B cell (primary cell): ENCODE results near the gene NPAT. TPM values are rescaled to one million over a fixed set of nuclear protein-coding genes. Genes with fewer than 3 reads are reported as not detected.
A peak's percentile ranks its signal among the peaks of the same experiment; 100 is the strongest.

Experiments
- ATAC-seq: fragments of 200-7000 bp; cut with Tn5 transposase; one replicate; pipeline ENCODE4 v1.10.0; 2021; ENCODE audit warnings: low read depth, mild to moderate bottlenecking, moderate number of reproducible peaks, moderate library complexity
- CTCF ChIA-PET: fragments of 350-600 bp; sonication (Branson Sonifier 250); formaldehyde crosslinking; loops from one replicate; lab custom pipeline; 2021; ENCODE audit warnings: antibody characterized with exemption, inconsistent platforms; lab: Charles Lee
- POLR2A ChIA-PET: fragments of 350-600 bp; sonication (Branson Sonifier 250); formaldehyde crosslinking; loops from one replicate; lab custom pipeline; 2021; ENCODE audit warnings: antibody characterized with exemption; lab: Charles Lee
- DNase-seq: peaks from one replicate; pipeline ENCODE4 v3.0.0; 2013
- H2AFZ ChIP-seq: 2 replicates; pipeline ENCODE4 v1.6.1; 2012; ENCODE audit warnings: mild to moderate bottlenecking, low read depth, low read length; ENCODE audit not compliant: insufficient read depth, poor library complexity, severe bottlenecking
- H3K27ac ChIP-seq, 2 donors: 1 replicate in 1 of 2; 2 replicates in 1 of 2; pipeline ENCODE4 v1.5.1; 2012 to 2013; ENCODE audit warnings: low read length in 2 of 2, mild to moderate bottlenecking in 2 of 2, moderate library complexity in 1 of 2
- H3K27me3 ChIP-seq, 4 experiments: fragments of 200-600 bp in 1 of 4; sonication (generic) in 1 of 4; replicated peaks in 1 of 4; 1 replicate in 2 of 4; 2 replicates in 2 of 4; pipeline versions ENCODE4 v1.6.1 to v1.7.0; 2013 to 2016; ENCODE audit warnings: low read length in 3 of 4, mild to moderate bottlenecking in 2 of 4, mixed read lengths in 1 of 4, moderate library complexity in 1 of 4; ENCODE audit not compliant: insufficient read depth in 4 of 4, control insufficient read depth in 3 of 4; ENCODE audit errors: control extremely low read depth in 1 of 4
- H3K36me3 ChIP-seq, 2 experiments: replicated peaks in 1 of 2; 1 replicate in 1 of 2; 2 replicates in 1 of 2; pipeline versions ENCODE4 v1.6.1 to v1.7.1; 2013; ENCODE audit warnings: low read length in 1 of 2; ENCODE audit not compliant: insufficient read depth in 2 of 2, control insufficient read depth in 1 of 2; ENCODE audit errors: control extremely low read depth in 1 of 2, extremely low read depth in 1 of 2
- H3K4me1 ChIP-seq, 2 donors: fragments of 200-600 bp in 1 of 2; sonication (generic) in 1 of 2; 1 replicate in 1 of 2; 2 replicates in 1 of 2; pipeline versions ENCODE4 v1.5.1 to v1.6.1; 2013 to 2017; ENCODE audit warnings: low read length in 2 of 2; ENCODE audit not compliant: control insufficient read depth in 2 of 2, insufficient read depth in 2 of 2
- H3K4me2 ChIP-seq: replicated peaks from 2 replicates; pipeline ENCODE3; 2012; ENCODE audit warnings: mild to moderate bottlenecking, low read depth, low read length; ENCODE audit not compliant: poor library complexity, severe bottlenecking
- H3K4me3 ChIP-seq, 5 experiments: fragments of 200-600 bp in 1 of 5; sonication (generic) in 1 of 5; 1 replicate in 3 of 5; 2 replicates in 2 of 5; pipeline versions ENCODE4 v1.5.1 to v1.7.0; 2011 to 2016; ENCODE audit warnings: low read length in 4 of 5, mild to moderate bottlenecking in 4 of 5, low read depth in 2 of 5, control low read depth in 1 of 5, moderate library complexity in 1 of 5; ENCODE audit not compliant: insufficient read depth in 1 of 5; ENCODE audit errors: control extremely low read depth in 1 of 5, extremely low read depth in 1 of 5
- H3K79me2 ChIP-seq: fragments of 200-600 bp; sonication (generic); one replicate; pipeline ENCODE4 v1.6.0; 2016; ENCODE audit warnings: low read length; ENCODE audit not compliant: control insufficient read depth, insufficient read depth
- H3K9ac ChIP-seq: fragments of 200-600 bp; sonication (generic); 2 replicates; pipeline ENCODE4 v1.6.1; 2017; ENCODE audit warnings: mild to moderate bottlenecking, low read length, moderate library complexity
- H3K9me3 ChIP-seq, 3 donors: one replicate each; pipeline versions ENCODE4 v1.6.1 to v1.7.1; 2013; ENCODE audit warnings: low read length in 2 of 3; ENCODE audit not compliant: control insufficient read depth in 2 of 3, insufficient read depth in 1 of 3; ENCODE audit errors: control extremely low read depth in 1 of 3
- H4K20me1 ChIP-seq: 2 replicates; pipeline ENCODE4 v1.6.0; 2012; ENCODE audit warnings: mild to moderate bottlenecking, low read length; ENCODE audit not compliant: insufficient read depth, control insufficient read depth, poor library complexity, severe bottlenecking
- H3K27ac Mint-ChIP-seq: one replicate; pipeline ENCODE4 v1.8.0; 2021; ENCODE audit warnings: mixed read lengths
- H3K27me3 Mint-ChIP-seq: one replicate; pipeline ENCODE4 v1.8.0; 2021; ENCODE audit warnings: mixed read lengths
- H3K4me1 Mint-ChIP-seq: one replicate; pipeline ENCODE4 v1.8.0; 2021; ENCODE audit warnings: mixed read lengths
- H3K4me3 Mint-ChIP-seq: one replicate; pipeline ENCODE4 v1.8.0; 2021; ENCODE audit warnings: mixed read lengths
- H3K9me3 Mint-ChIP-seq: one replicate; pipeline ENCODE4 v1.8.0; 2022; ENCODE audit warnings: mixed read lengths; ENCODE audit not compliant: insufficient read depth
- CTCF ChIP-seq: fragments of 200-600 bp; IDR thresholded peaks from one replicate; pipeline ENCODE4 v1.8.0; 2022; ENCODE audit warnings: antibody characterized with exemption, mild to moderate bottlenecking
- EZH2 ChIP-seq: IDR thresholded peaks from 2 replicates; pipeline ENCODE4 v1.6.1; 2012; ENCODE audit warnings: borderline replicate concordance, low read depth, mild to moderate bottlenecking, moderate library complexity, low read length; ENCODE audit not compliant: insufficient read depth, poor library complexity, severe bottlenecking
- WGBS: methylation state at CpG from one replicate; pipeline ENCODE4 v1.1.5; 2013; ENCODE audit warnings: missing lambda C conversion rate; ENCODE audit not compliant: insufficient coverage; 5-methylcytosine and 5-hydroxymethylcytosine counted together
- intact Hi-C: fragments of 100-400 bp; cut with micrococcal nuclease; formaldehyde crosslinking; loops from one replicate; pipeline ENCODE4 v1.10.0; 2022
- polyA plus RNA-seq: library from polyadenylated mRNA; depleted of rRNA; stranded (reverse); fragments of >200 nt; gene quantifications from 2 replicates; pipeline ENCODE4 v1.2.3, GENCODE V29; 2012
- total RNA-seq, 2 donors: library from RNA; stranded (reverse); fragments of 120-200 nt in 1 of 2; gene quantifications; 1 replicate in 1 of 2; 2 replicates in 1 of 2; pipeline versions ENCODE4 v1.2.3 to v1.2.4, GENCODE V29; 2013 to 2022

NPAT gene
- total and polyA plus RNA-seq, 2 donors (not counting 1 experiment from before 2014, with no cell fraction given): 8.8 to 51.7 TPM

DNA sequence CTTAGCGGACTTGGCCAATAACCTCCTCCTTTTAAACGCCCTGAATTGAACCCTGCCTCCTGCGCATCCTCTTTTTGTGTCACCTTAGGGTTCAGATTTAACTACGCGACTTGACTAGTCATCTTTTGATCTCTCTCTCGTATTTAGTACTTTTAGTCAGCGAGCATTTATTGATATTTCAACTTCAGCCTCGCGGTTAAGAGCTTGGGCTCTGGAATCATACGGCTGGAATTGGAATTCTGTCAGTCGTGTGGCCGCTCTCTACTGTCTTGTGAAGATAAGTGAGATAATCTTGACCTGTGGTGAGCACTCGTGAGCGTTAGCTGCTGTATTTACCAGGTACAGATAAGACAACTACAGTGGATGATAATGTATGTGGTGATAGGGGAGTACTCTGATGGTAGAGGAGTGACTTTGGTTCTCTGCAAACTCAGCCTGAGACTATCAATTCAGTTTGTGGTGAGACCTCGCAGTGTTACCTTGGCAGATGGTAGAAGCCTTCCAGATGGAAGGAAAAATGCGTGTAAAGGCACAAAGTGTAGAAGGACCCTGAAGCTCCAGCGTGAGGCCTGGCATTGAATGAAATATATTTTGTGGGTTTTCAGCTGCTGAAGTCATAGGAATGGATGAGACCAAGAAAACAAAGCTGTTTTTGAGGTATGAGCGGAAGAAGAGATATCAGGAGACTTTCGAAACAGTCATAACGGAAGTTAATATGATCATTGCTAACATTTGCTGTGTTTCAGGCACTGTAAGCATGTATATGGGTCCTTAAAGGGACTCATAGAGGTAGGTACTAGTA lies 1.1 kb upstream of the NPAT start:
- peak overlapping the region; percentile 98 to 99 for H3K27ac ChIP-seq
- ChIA-PET POLR2A (interaction anchor here (0.6 to 3.3 kb wide), 5 partner anchors 13 to 142 kb away, joined by 4 to 46 read pairs (median 8); no protein-coding TSS in a partner anchor), CTCF (interaction anchor here (0.6 to 4.9 kb wide), 13 partner anchors 10 to 215 kb away, joined by 3 to 46 read pairs (median 3); partner anchors contain the start of gene CUL5)
- no peaks in the 10 kb centered on the region for H3K9me3 ChIP-seq
- H2AFZ ChIP-seq: peak overlapping the region; percentile 90
- Mint-ChIP-seq H3K9me3 (no peaks in the 10 kb centered on the region), H3K4me3 (no peak overlapping the region), H3K27me3 (no peaks in the 10 kb centered on the region), H3K27ac (no peak overlapping the region), H3K4me1 (peaks cover 60% of the 10 kb centered on the region)
- peaks cover 89% of the 10 kb centered on the region for H3K79me2 ChIP-seq
- H4K20me1 ChIP-seq: peaks cover 24% of the 10 kb centered on the region
- H3K36me3 ChIP-seq: peaks cover 3 to 26% of the 10 kb centered on the region in 2 experiments
- peak overlapping the region; percentile 88 for H3K9ac ChIP-seq
- peak overlapping the region; percentile 83 for H3K4me2 ChIP-seq
- DNase-seq: peak; percentile 56
- TF ChIP-seq CTCF: no peak
- TF ChIP-seq EZH2: no peak
- intact Hi-C loops: loop anchor here (1.0 to 10.0 kb wide), 8 partner anchors 34 to 767 kb away; partner anchors contain the start of genes CUL5, CWF19L2, POGLUT3 and RAB39A
- WGBS: 13% methylated on average over 17 of the region's 20 CpGs
- no peaks in the 10 kb centered on the region for H3K27me3 ChIP-seq
- ATAC-seq: no peak
- peaks cover 59 to 60% of the 10 kb centered on the region in 2 donors for H3K4me1 ChIP-seq
- H3K4me3 ChIP-seq: peak overlapping the region; percentile 95 to 99 (median 97)
